Ramos (cell line): ENCODE data around the gene L3MBTL1.

ENCODE experiments used
- in situ Hi-C: fragments of 300-500 bp; cut with MboI; formaldehyde crosslinking; loops from one replicate; pipeline ENCODE4 v1.14.3; 2022; ENCODE audit warnings: low sequenced_read_pairs; ENCODE audit not compliant: unreplicated experiment

L3MBTL1 gene

DNA sequence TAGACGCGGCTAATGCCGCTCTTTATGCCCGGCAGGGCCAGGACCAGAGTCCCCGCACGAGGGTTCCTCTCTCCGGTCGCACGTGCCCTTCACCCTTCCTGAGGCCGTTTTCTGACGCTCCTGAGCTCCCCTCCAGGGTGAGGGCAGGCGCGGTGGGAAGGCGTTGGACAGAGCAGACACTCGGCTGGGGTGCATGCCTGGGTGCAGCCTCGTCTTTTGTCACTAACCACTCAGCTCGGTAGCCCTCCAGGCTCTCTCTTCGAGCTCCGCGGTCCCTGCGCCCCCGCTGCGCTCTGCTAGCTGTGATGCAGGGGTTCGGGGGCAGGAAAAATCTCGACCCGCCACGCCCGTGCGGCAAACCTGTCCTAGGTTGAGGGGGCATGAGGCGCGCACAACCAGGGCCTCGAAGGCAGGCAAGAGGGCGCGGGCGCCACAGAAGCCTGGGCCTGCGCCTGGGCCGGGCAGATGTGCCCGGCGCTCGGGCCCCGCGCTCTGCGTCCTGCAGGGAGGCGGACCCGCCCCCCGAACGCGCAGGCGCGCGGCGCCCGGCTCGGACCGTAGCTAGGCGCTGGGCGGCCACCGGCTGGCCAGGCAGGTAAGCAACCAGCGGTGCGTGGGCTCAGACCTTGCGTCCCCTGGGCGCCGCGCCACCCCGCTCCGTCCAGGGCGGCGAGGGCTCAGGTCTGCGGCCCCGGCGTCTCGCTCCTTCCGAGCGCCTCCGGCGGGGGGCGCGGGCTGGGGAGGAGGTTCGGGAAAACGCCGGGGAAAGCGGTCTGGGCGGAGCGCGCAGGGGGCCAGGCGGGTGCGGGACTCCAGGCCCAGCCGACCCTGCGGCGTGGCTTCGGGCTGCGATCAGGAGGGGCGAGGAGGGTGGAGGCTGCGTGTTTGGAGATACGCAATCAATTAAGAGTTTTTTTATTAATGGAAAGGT, at the start of gene L3MBTL1:
L3MBTL1 (plus strand) TSS at position 548 of the 931 bp plus-strand sequence. CDS start 5,807 bp downstream, outside the sequence.
- in situ Hi-C loops, result no loop called here

DNA sequence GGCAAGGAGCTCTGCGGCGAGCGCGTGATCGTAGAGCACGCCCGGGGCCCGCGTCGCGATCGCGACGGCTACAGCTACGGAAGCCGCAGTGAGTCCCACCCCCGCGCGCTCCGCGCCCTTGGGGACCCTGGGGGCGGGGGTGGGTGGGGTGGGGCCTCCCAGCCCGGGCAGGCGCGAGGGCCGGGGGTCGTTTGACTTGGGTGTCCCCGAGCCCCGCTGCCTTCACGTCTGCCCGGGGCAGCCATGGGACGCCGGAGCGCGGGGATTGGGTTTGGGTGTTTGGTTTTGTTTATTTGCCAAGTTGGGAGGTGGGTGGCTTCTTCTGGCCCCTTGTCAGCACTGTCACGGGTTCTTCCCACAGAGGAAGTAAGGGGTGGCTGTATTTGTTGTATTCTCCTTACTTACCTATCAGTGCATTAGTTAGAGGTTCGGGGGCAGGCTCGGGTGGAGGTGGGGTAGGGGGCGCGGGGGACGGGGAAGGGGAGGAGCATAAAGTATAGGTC, 49.0 kb upstream of the L3MBTL1 start:
- in situ Hi-C loops, result no loop called here

DNA sequence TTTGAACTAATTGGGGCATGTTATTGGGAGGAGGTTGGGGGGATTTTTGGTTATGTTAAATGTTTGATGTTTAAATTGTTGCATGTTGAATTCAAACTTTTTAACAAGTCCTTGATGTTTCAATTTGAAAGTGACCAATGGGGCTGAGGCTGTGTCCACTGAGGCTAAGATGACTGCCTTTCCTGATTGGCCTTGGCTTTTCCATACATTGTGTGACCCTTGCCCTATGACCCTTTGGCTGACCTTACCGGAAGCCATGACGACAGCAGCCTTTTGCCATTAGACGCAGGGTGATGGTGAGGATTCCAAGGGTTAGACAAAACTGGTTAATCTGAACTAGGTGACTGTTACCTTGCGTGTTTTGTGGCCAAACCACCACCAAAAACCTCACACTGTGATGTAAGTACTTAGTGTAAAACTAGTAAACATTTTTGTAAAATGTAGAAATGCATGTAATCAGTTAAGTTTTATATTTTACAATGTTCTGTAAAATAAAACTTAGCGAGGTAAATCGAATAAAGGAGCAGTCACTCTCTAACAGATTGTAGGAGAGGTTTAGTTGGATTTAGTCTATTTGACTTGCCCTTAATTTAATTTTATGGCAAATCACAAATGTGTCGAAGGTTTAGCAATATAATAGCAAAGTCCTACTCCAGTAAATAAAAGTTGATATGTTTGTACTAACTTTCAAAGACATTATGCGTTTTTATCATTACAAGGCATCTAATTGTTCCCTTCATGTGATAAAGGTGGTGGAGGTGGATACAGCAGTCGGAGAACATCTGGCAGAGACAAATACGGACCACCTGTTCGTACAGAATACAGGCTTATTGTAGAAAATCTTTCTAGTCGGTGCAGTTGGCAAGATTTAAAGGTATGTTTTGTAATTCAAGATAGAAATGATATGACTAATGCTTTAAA, 48.2 kb upstream of the L3MBTL1 start:
- in situ Hi-C loops, result no loop called here

DNA sequence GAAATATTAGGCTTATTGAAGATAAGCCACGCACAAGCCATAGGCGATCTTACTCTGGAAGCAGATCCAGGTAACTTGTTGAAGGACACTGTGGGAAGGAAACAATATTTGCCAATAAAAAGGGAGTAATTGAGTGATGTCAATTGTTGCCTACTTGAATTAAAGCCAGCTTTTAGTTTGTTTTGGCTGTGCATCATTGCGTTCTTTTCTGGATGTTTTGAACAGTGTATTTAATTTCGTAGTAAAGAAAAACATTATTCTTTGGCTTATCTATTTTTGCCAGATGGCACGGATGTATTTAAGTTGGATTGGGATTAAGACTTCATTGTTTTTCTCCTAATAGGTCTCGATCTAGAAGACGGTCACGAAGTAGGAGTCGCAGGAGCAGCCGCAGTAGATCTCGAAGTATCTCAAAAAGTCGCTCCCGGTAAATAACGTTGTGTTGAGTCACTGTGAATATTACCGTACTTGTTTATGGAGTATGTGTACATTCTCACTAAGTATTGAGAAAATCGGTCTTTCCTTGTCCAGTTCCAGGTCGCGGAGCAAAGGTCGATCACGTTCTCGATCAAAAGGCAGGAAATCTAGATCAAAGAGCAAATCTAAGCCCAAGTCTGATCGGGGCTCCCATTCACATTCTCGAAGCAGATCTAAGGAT, 47.2 kb upstream of the L3MBTL1 start:
- in situ Hi-C loops, result no loop called here

DNA sequence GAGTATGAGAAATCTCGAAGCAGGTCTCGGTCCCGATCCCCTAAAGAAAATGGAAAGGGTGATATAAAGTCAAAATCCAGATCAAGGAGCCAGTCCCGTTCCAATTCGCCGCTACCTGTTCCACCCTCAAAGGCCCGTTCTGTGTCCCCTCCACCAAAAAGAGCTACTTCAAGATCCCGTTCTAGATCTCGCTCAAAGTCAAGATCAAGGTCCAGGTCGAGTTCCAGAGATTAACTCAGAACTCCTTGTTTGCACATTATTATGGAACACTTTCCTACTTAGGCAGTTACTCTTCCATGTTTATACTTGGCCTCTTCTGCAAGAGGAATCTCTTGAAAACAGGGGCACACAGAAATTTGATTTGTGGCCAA, 46.7 kb upstream of the L3MBTL1 start:
- in situ Hi-C loops, result no loop called here

DNA sequence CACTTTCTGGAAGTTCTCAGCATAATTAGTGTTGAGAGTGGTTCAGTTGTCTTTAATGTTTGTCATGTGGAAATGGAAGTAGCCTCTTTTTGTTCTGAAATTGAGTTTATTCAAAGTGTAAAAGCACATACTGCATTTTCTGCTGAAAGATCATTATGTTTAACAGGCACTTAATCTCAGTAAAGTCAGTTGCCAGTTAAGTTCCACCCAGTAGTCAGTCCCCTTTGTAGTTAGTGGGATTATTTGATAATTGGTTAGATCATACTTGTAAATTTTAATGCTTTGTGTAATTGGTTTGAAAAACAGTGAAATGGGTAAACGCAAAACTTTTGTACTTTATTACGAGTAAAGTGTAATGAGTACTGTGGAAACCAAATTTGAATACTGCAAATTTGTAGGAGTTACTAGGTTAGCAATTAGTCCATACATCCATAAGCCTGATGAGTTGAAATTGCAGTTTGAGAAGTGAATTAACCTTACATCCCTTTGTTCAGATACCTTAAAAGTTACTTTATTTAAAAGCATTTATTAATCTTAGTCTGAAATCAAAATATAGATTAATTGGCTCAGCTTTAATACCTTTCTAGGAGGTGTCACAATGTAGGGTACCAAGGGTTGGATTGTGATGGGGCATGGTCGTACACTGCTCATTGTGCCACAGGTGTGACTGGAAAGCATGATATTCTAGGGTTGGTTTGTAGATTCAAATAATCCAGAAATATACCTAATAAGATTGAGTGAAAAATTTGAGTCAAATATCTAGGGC, 45.4 kb upstream of the L3MBTL1 start:
- in situ Hi-C loops, result no loop called here

DNA sequence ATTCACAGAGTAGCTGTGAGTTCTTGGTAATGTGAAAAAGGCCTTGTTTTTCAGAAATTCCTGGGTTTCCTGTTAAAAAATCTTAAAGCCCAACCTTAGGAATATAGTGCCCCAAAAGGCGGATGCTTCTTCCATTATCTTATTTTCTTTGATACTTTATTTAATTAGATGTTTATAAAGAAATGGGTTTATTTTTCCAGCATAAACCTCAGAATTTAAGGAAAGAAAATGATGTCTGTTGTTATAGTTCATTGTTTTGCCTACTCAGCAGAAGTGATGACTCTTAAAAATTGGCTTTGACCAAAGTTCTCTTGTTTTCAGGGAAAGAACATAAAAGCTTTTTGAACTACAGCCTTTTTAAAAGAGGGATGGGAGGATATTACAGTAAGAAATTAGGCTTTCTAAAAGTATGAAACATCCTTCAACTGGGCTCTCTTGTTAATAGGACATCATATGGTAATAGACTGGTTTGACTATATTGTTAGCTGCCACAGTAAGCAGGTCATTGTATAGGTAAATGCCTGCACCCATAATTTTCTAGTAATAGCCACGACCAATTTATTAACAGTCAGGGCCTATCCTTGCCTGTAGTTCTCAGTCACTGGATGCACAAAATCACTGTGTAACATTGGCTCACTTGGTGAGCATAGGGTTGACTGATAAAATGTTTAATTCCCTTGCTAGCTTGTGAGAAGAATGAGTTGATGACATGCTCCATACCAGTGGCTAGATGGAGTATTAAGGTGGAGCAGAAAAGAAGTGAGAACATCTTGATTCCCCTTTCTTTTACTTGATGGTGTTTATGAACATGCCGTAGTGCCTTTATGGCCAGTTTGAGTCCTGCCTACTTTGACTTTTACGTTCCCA, 44.6 kb upstream of the L3MBTL1 start:
- in situ Hi-C loops, result no loop called here

DNA sequence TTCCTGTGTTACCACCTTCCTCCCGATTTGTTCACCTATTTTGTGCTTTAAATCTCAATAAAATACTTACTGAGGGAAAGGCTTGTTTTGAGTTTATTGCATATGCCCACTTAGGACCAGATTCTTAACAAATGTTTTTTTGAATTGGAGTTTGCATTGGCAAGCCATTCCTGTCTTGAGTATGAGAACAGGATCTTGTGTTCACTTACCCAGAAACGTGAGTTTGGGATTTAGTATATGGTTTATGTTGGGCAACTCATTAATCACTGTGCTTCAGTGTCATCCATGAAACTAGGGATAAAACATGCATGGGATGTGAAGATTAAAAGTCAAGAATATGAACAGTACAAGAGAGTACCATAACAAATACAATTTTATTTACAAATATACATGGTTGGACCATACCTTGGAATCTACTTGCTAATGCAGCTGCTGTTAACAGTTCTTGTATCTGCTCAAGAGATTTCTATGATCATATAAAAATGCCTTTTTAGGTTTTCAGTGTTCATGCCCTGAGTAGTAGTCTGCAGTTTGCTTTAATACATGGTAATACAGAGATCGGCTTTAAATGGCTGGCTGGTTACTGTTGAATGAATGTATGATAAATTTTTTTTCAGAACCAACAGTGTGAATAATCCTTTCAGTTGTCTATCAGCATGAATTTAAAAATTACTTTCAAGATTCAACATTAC, 43.8 kb upstream of the L3MBTL1 start:
- in situ Hi-C loops, result no loop called here

DNA sequence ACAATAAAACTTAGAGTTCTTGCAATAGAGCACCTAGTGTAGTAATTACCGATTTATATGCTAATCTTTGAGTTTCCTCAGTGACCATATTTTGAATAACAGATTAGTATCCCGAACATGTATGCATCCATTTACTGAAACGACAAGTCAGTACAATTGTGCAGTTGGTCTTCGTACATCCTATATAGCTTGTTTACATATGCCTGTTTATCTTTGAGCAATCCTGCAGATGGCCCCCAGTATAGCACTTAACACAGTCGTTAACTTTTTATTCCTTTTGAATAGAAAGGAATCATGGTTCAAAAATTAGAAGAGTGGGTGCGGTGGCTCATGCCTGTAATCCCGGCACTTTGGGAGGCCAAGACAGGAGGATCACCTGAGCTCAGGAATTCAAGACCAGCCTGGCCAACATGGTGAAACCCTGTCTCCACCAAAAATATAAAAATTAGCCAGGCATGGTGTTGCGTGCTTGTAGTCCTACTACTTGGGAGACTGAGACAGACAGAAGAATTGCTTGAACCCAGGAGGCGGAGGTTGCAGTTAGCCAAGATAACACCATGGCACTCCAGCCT, 43.2 kb upstream of the L3MBTL1 start:
- in situ Hi-C loops, result no loop called here

DNA sequence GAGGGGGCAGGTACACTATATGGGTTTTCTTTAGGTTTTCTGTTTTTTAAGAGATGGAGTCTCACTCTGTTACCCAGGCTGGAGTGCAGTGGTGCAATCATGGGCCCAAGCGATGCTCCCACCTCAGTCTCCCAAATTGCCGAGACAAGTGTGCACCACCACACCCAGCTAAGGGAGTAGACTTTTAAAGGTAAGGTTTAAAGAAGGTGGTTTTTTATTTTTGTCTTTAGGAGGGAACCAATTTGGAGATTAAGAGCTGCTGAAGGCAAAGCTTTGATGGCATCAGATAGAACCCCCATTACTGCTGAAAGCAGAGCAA, 41.9 kb upstream of the L3MBTL1 start:
- in situ Hi-C loops, result no loop called here

DNA sequence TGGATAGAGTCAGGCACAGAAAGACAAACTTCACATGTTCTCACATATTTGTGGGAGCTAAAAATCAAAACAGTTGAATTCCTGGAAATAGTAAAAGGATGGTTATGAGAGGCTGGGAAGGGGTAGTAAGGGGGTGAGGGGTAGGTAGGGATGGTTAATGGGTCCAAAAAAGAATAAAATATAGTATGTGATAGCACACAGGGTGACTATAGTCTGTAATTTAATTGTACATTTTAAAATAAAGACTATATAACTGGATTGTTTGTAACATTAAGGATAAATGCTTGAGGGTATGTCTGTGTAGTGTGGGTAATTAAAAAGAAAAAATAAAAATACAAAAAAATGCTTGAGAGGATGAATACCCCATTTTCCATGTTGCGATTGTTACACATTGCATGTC, 39.9 kb upstream of the L3MBTL1 start:
- in situ Hi-C loops, result no loop called here

DNA sequence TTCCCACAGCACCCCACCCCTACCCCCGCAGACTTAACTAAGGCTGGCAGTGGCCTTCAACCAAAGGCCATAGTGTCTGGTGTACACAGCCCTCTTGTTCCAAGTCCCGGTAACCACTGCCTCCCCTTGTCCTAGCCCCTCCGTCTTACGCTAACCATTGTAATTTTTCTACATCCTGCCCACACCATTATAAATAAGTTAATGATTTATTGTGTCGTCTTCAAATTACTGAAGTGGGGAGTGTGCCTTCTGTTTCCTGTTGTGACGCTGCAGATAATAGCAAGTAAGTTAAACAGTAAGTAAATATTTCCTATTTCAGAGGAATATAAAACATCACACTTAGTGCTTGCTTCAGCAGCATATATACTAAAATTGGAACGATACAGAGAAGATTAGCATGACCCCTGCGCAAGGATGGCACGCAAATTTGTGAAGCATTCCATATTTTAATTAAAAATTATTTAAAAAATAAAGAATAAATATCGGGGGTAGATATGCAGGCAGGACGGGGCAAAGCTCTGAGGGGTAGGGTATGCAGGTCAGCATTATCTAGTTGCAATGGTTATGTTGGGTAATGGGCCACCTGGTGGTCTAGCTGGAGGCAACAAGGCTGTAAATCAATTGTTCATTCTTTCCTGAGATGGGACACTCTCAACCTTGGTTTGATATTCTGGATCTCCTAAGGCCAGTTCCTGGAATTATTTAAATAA, 34.7 kb upstream of the L3MBTL1 start:
- in situ Hi-C loops, result no loop called here

DNA sequence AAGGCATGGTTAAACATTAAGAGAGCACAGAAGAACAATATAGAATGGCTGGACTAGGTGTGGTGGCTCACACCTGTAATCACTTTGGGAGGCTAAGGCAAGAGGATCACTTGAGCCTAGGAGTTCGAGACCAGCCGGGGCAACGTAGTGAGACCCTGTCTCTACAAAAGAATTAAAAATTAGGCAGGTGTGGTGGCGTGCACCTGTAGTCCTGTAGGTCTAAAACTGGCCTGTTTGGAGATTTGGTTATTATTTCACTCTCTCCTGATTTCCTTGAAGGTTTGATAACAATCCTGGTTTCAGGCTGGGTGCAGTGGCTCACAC, 34.2 kb upstream of the L3MBTL1 start:
- in situ Hi-C loops, result no loop called here

DNA sequence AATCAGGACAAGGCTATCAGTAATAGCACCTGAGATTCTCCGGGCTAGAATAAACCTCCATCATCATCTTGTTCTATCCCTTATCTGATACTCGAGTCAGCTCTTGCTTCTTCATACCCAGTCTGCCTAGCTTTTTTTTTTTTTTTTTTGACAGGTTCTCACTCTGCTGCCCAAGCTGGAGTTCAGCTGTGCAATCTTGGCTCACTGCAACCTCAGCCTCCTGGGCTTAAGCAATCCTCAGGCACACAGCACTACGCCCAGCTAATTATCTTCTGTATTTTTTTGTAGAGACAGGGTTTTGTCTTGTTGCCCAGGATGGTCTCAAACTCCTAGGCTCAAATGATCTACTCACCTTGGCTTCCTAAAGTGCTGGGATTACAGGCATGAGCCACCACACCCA, 30.3 kb upstream of the L3MBTL1 start:
- in situ Hi-C loops, result no loop called here

DNA sequence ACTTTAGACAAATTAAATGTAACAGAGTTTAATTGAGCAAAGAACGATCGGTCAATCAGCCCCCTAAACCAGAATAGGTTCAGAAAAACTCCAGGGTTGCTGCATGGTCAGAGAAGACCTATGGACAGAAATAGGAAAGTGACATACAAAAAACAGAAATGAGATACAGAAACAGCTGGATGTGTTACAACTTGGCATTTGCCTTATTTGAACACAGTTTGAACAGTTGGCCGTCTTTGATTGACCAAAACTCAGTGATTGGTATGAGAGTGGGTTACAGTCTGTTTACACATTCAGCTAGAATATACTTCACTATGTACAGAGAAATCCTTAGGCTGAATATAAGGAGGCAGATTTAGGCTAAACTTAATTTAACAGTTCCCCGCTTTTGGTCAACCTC, 29.9 kb upstream of the L3MBTL1 start:
- in situ Hi-C loops, result no loop called here

DNA sequence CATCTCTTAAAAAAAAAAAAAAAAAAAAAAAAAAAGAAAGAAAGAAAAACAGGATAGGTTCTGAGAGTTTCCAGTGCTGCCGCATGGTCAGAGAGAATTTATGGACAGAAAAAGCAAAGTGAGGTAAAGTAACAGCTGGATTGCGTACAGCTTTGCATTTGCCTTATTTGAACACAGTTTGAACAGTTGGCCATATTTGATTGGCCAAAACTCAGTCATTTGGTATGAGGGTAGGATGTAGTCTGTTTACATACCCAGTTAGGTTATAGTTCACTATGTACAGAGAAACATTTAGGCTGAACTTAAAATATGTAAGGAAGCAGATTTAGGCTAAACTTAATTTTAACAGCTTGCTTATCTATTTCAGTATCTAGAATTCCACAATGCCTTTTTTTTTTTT, 17.5 kb upstream of the L3MBTL1 start:
- in situ Hi-C loops, result no loop called here

DNA sequence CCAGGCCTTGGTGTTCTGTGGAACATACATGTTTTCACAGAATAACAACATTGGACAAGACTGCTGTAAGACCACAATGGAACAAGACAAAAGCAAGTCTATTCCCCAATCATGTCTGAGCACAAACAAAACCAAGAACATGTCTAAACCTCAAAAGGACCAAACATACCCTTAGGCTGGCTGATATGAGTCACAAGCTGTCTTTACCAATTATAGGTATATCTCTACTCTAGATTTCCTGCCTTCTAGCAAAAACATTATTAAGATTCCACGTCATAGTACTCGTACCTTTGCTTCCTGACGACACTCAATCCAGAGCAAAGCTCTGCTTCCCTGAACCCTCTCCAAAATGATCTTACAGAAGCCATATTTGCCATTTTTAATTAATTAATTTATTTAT, 15.4 kb upstream of the L3MBTL1 start:
- in situ Hi-C loops, result no loop called here

DNA sequence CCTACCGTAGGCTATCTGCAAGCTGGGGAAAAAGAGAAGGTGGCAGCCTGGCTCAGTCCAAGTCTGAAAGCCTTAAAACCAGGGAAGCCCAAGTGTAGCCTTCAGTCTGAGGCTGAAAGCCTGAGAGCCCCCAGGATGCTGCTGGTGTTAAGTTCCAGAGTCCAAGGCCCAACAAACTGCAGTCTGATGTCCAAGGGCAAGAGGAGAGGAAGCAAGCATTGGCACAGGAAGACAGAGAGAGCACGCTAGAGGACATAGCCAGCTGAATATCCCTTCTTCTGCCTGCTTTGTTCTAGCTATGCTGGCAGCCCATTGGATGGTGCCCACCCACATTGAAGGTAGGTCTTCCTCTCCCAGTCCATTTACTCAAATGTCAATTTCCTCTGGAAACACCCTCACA, 12.1 kb upstream of the L3MBTL1 start:
- in situ Hi-C loops, result no loop called here
